Glutamatergic neuron (in vitro differentiated cells): ENCODE data around the gene BORCS5. TPM values are rescaled to one million over a fixed set of nuclear protein-coding genes. Genes with fewer than 3 reads are reported as not detected.
A peak's percentile ranks its signal among the peaks of the same experiment; 100 is the strongest.

ENCODE experiments used
- DNase-seq: peaks from one replicate; pipeline ENCODE4 v3.0.0; 2022
- H3K27ac Mint-ChIP-seq: one replicate; pipeline ENCODE4 v1.8.0; 2020; ENCODE audit warnings: mild to moderate bottlenecking, mixed read lengths, inconsistent platforms; ENCODE audit not compliant: unreplicated experiment
- H3K27me3 Mint-ChIP-seq: one replicate; pipeline ENCODE4 v1.8.0; 2020; ENCODE audit warnings: mild to moderate bottlenecking, moderate library complexity, mixed read lengths, inconsistent platforms; ENCODE audit not compliant: unreplicated experiment
- H3K36me3 Mint-ChIP-seq: one replicate; pipeline ENCODE4 v1.8.0; 2020; ENCODE audit warnings: mild to moderate bottlenecking, mixed read lengths, inconsistent platforms; ENCODE audit not compliant: unreplicated experiment
- H3K4me1 Mint-ChIP-seq: one replicate; pipeline ENCODE4 v1.8.0; 2020; ENCODE audit warnings: mild to moderate bottlenecking, low read depth, mixed read lengths, inconsistent platforms; ENCODE audit not compliant: unreplicated experiment
- H3K4me3 Mint-ChIP-seq: one replicate; pipeline ENCODE4 v1.8.0; 2020; ENCODE audit warnings: mild to moderate bottlenecking, mixed read lengths, inconsistent platforms; ENCODE audit not compliant: unreplicated experiment
- H3K9me3 Mint-ChIP-seq: one replicate; pipeline ENCODE4 v1.8.0; 2020; ENCODE audit warnings: mild to moderate bottlenecking, moderate library complexity, mixed read lengths, inconsistent platforms; ENCODE audit not compliant: unreplicated experiment
- CTCF ChIP-seq: fragments of 200-600 bp; sonication (generic); IDR thresholded peaks from one replicate; pipeline ENCODE4 v1.5.0; 2021; ENCODE audit not compliant: partially characterized antibody, unreplicated experiment
- total RNA-seq: library from RNA; stranded (reverse); fragmentation: NEBNext Ultra II Directional; extraction: Animal tissue kit (Norgen Biotek cat#: 25700); gene quantifications from one replicate; pipeline ENCODE4 v1.2.1, GENCODE V29; 2021; ENCODE audit not compliant: unreplicated experiment

Gene BORCS5
- total RNA-seq, 1 donor from 2014 or later: 30.2 TPM

GRCh38 chr12:12399776-12400305, 43.0 kb downstream of the BORCS5 start:
- peaks cover 3% of the 10 kb centered on the region for H3K27me3 Mint-ChIP-seq
- H3K4me1 Mint-ChIP-seq: peaks cover 6% of the 10 kb centered on the region
- no peak overlapping the region for H3K4me3 Mint-ChIP-seq
- TF ChIP-seq CTCF: no peak
- DNase-seq: no peak
- no peaks in the 10 kb centered on the region for H3K36me3 Mint-ChIP-seq
- peaks cover 4% of the 10 kb centered on the region for H3K9me3 Mint-ChIP-seq
- no peak overlapping the region for H3K27ac Mint-ChIP-seq

- Mint-ChIP-seq H3K9me3 (peaks cover 4% of the 10 kb centered on the region), H3K27me3 (peaks cover 3% of the 10 kb centered on the region), H3K4me3 (no peak overlapping the region), H3K27ac (no peak overlapping the region), H3K4me1 (peaks cover 6% of the 10 kb centered on the region), H3K36me3 (no peaks in the 10 kb centered on the region)
- TF ChIP-seq CTCF: no peak
- DNase-seq: no peak
Measured at GRCh38 chr12:12400793-12401192, 43.9 kb downstream of the BORCS5 start.

- Mint-ChIP-seq H3K27ac (peak overlapping the region; percentile 33), H3K4me3 (no peak overlapping the region), H3K36me3 (peaks cover 5% of the 10 kb centered on the region), H3K4me1 (no peaks in the 10 kb centered on the region), H3K27me3 (no peaks in the 10 kb centered on the region), H3K9me3 (peaks cover 4% of the 10 kb centered on the region)
- no peak for TF ChIP-seq CTCF
- DNase-seq: no peak
Measured at GRCh38 chr12:12403264-12404248, 46.7 kb downstream of the BORCS5 start.

GRCh38 chr12:12404297-12404696, 47.4 kb downstream of the BORCS5 start:
- Mint-ChIP-seq H3K9me3 (no peaks in the 10 kb centered on the region), H3K36me3 (peaks cover 6% of the 10 kb centered on the region), H3K4me3 (no peak overlapping the region), H3K27ac (no peak overlapping the region), H3K4me1 (no peaks in the 10 kb centered on the region), H3K27me3 (no peaks in the 10 kb centered on the region)
- no peak for TF ChIP-seq CTCF
- no peak for DNase-seq

- DNase-seq: no peak
- Mint-ChIP-seq H3K9me3 (no peaks in the 10 kb centered on the region), H3K36me3 (peaks cover 6% of the 10 kb centered on the region), H3K4me1 (no peaks in the 10 kb centered on the region), H3K27ac (no peak overlapping the region), H3K4me3 (no peak overlapping the region), H3K27me3 (no peaks in the 10 kb centered on the region)
- no peak for TF ChIP-seq CTCF
Measured at GRCh38 chr12:12405882-12406281, 49.0 kb downstream of the BORCS5 start.
